GM12878 (cell line): Measurements from ENCODE around the gene SRD5A1. TPM values are rescaled to one million over a fixed set of nuclear protein-coding genes. Genes with fewer than 3 reads are reported as not detected.

Experiments used
- ATAC-seq: fragments of 200-7000 bp; cut with Tn5 transposase; 3 replicates; pipeline ENCODE4 v1.9.1; 2020; ENCODE audit warnings: mild to moderate bottlenecking, moderate library complexity
- BruUV-seq: library from RNA; stranded (reverse); fragments of 400-500 nt; replicated peaks from 2 replicates; lab custom pipeline; 2021; lab: Mats Ljungman, UMichigan
- CTCF ChIA-PET: fragments of 300-600 bp; sonication (Branson Sonifier 250); formaldehyde crosslinking; extraction: SDS; loops from one replicate; lab custom pipeline; 2021; ENCODE audit warnings: inconsistent platforms; lab: Yijun Ruan, JAX
- POLR2A ChIA-PET: fragments of 350-600 bp; formaldehyde crosslinking; extraction: SDS; loops from one replicate; lab custom pipeline; 2021; ENCODE audit warnings: inconsistent platforms; lab: Charles Lee
- RAD21 ChIA-PET: fragments of 300-600 bp; sonication (Branson Sonifier 250); formaldehyde crosslinking; loops from one replicate; lab custom pipeline; 2023; ENCODE audit warnings: antibody characterized with exemption; ENCODE audit not compliant: unreplicated experiment; lab: Charles Lee
- SMC1A ChIA-PET: fragments of 300-600 bp; sonication (Branson Sonifier 250); formaldehyde crosslinking; loops from one replicate; lab custom pipeline; 2023; ENCODE audit not compliant: unreplicated experiment, uncharacterized antibody; lab: Charles Lee
- DNase-seq: peaks from one replicate; pipeline ENCODE4 v3.0.0-alpha.2; 2011; ENCODE audit warnings: low read depth, low spot score
- FAIRE-seq: peaks from 3 replicates; lab custom pipeline; 2011; peaks lifted over from hg19 to GRCh38; lab: Jason Lieb, UNC
- H2AFZ ChIP-seq: 2 replicates; pipeline ENCODE4 v1.6.0; 2011; ENCODE audit warnings: low read depth, low read length, control low read depth; ENCODE audit not compliant: control insufficient read depth
- H3K27ac ChIP-seq: 2 replicates; pipeline ENCODE4 v1.5.1; 2011; ENCODE audit warnings: control low read depth; ENCODE audit not compliant: control insufficient read depth, insufficient read depth
- H3K27me3 ChIP-seq, 2 experiments: replicated peaks in 1 of 2; 2 replicates each; pipeline versions ENCODE4 v1.6.0 to v1.6.1; 2011; ENCODE audit warnings: low read length in 1 of 2; ENCODE audit not compliant: control insufficient read depth in 2 of 2, insufficient read depth in 2 of 2
- H3K36me3 ChIP-seq, 2 experiments: 2 replicates each; pipeline ENCODE4 v1.5.1; 2011; ENCODE audit warnings: low read length in 1 of 2; ENCODE audit not compliant: control insufficient read depth in 2 of 2, insufficient read depth in 2 of 2
- H3K4me1 ChIP-seq: 2 replicates; pipeline ENCODE4 v1.6.1; 2011; ENCODE audit warnings: mild to moderate bottlenecking, low read length, moderate library complexity, mixed read lengths; ENCODE audit not compliant: control insufficient read depth, insufficient read depth
- H3K4me2 ChIP-seq: 2 replicates; pipeline ENCODE4 v1.6.0; 2011; ENCODE audit warnings: control low read depth; ENCODE audit not compliant: control insufficient read depth, insufficient read depth
- H3K4me3 ChIP-seq: fragments of 200-600 bp; sonication (generic); 2 replicates; pipeline ENCODE4 v1.5.1; 2016
- H3K79me2 ChIP-seq: 2 replicates; pipeline ENCODE4 v1.6.0; 2011; ENCODE audit warnings: low read length; ENCODE audit not compliant: control insufficient read depth, insufficient read depth
- H3K9ac ChIP-seq: 2 replicates; pipeline ENCODE4 v1.8.0; 2011; ENCODE audit warnings: low read length, control low read depth, mixed read lengths; ENCODE audit not compliant: control insufficient read depth, insufficient read depth
- H3K9me3 ChIP-seq: replicated peaks from 3 replicates; pipeline ENCODE4 v1.5.1; 2011; ENCODE audit warnings: mild to moderate bottlenecking, low read length; ENCODE audit not compliant: control insufficient read depth, insufficient read depth
- H4K20me1 ChIP-seq: 2 replicates; pipeline ENCODE4 v1.6.0; 2011; ENCODE audit not compliant: control insufficient read depth, insufficient read depth
- E2F4 ChIP-seq: IDR thresholded peaks from 2 replicates; pipeline ENCODE4 v1.6.1; 2012; ENCODE audit warnings: low read depth, low read length, improper control_type of control experiment
- E4F1 ChIP-seq: fragments of 450-650 bp; IDR thresholded peaks from 2 replicates; pipeline ENCODE4 v1.6.1; 2018; ENCODE audit warnings: borderline replicate concordance, mild to moderate bottlenecking; ENCODE audit not compliant: partially characterized antibody
- EED ChIP-seq: sonication (generic); IDR thresholded peaks from 2 replicates; pipeline ENCODE4 v1.6.1; 2016; ENCODE audit warnings: antibody characterized with exemption, low read depth
- FOXM1 ChIP-seq: IDR thresholded peaks from 2 replicates; pipeline ENCODE4 v1.6.1; 2012; ENCODE audit warnings: low read depth, mild to moderate bottlenecking, inconsistent platforms, low read length, moderate library complexity
- IKZF1 ChIP-seq: fragments of 450-650 bp; conservative IDR thresholded peaks from 2 replicates; pipeline ENCODE4 v1.6.1; 2017; ENCODE audit warnings: antibody characterized with exemption, mild to moderate bottlenecking
- NKRF ChIP-seq: fragments of 450-650 bp; conservative IDR thresholded peaks from 2 replicates; pipeline ENCODE4 v1.6.1; 2017; ENCODE audit warnings: mild to moderate bottlenecking, moderate library complexity
- NR2C1 ChIP-seq: fragments of 450-650 bp; IDR thresholded peaks from 2 replicates; pipeline ENCODE4 v1.6.1; 2017; ENCODE audit warnings: antibody characterized with exemption, mild to moderate bottlenecking, moderate library complexity
- RUNX3 ChIP-seq: IDR thresholded peaks from 2 replicates; pipeline ENCODE4 v1.6.1; 2012; ENCODE audit warnings: low read length, inconsistent platforms
- TAF1 ChIP-seq: IDR thresholded peaks from 2 replicates; pipeline ENCODE4 v1.6.1; 2011; ENCODE audit warnings: mild to moderate bottlenecking, low read depth, low read length, borderline replicate concordance
- ZBTB33 ChIP-seq: fragments of 450-650 bp; IDR thresholded peaks from 2 replicates; pipeline ENCODE4 v1.6.1; 2017; ENCODE audit warnings: mild to moderate bottlenecking
- WGBS: methylation state at CpG from one replicate; pipeline ENCODE4 v1.1.6; 2016; ENCODE audit warnings: low lambda C conversion rate; ENCODE audit not compliant: insufficient replicate concordance, insufficient coverage; ENCODE audit errors: missing lambda C conversion rate; 5-methylcytosine and 5-hydroxymethylcytosine counted together
- in situ Hi-C: fragments of 300-500 bp; cut with MboI; formaldehyde crosslinking; loops from 9 replicates; pipeline ENCODE4 v1.14.3; 2018; ENCODE audit warnings: mixed read lengths
- intact Hi-C: fragments of 100-400 bp; cut with micrococcal nuclease; formaldehyde crosslinking; loops from one replicate; pipeline ENCODE4 v1.14.2; 2022; ENCODE audit not compliant: unreplicated experiment
- polyA plus RNA-seq, 11 experiments: library from polyadenylated mRNA; depleted of rRNA in 4 of 11; unstranded in 6 of 11; stranded (reverse) in 5 of 11; fragments of >200 nt; fragmentation: Nextera tagmentation in 4 of 11; fragmentation: Illumina TruSeq in 1 of 11; extraction: Ambion mirVana in 4 of 11; extraction: Trizol in 1 of 11; gene quantifications; 1 replicate in 1 of 11; 2 replicates in 10 of 11; pipeline versions ENCODE4 v1.2.1 to v1.2.3, GENCODE V29; 2011 to 2016; ENCODE audit warnings: inconsistent platforms in 2 of 11, missing spikeins in 2 of 11, low read depth in 1 of 11
- total RNA-seq, 4 experiments: library from RNA; depleted of rRNA in 3 of 4; stranded (reverse); fragments of >200 nt in 3 of 4; fragmentation: Illumina TruSeq in 1 of 4; extraction: Trizol in 1 of 4; gene quantifications; 2 replicates each; pipeline versions ENCODE4 v1.2.1 to v1.2.3, GENCODE V29; 2013 to 2021

Gene SRD5A1
- total and polyA plus RNA-seq, 10 of the 15 experiments (the other 5 are each of a cell fraction or from before 2014, with no cell fraction given), result 0.76 to 20.1 (median 12.3) TPM

- no peak for TF ChIP-seq E4F1
Observed at GRCh38 chr5:6721442-6721841, 88.2 kb downstream of the SRD5A1 start (continued).

- in situ Hi-C loops, result no loop called here
- DNase-seq (no peak), ATAC-seq (peak; percentile 38), FAIRE-seq (no peak)
- ChIA-PET POLR2A (interaction anchor here (1.0 to 3.3 kb wide), 4 partner anchors 10 to 97 kb away, joined by 3 to 23 read pairs (median 4); partner anchors contain the start of genes NSUN2 and SRD5A1), CTCF (interaction anchor here (0.7 to 2.7 kb wide), 9 partner anchors 8 to 145 kb away, joined by 3 to 23 read pairs (median 5); partner anchors contain the start of genes NSUN2 and SRD5A1), SMC1A (interaction anchor here (0.8 to 4.5 kb wide), 7 partner anchors 10 to 339 kb away, joined by 3 to 35 read pairs (median 6); partner anchors contain the start of genes NSUN2 and SRD5A1), RAD21 (interaction anchor here (0.7 to 2.3 kb wide), 9 partner anchors 9 to 135 kb away, joined by 3 to 21 read pairs (median 5); partner anchors contain the start of genes NSUN2, SRD5A1 and TENT4A)
- Histone ChIP-seq H3K27me3 (no peaks in the 10 kb centered on the region), H3K27ac (peak overlapping the region; percentile 79), H3K4me3 (peak overlapping the region; percentile 72), H2AFZ (no peak overlapping the region), H3K36me3 (peaks cover 14 to 15% of the 10 kb centered on the region in 2 experiments; a peak in 3 of 4 replicates), H3K9me3 (no peaks in the 10 kb centered on the region), H3K4me2 (peak overlapping the region; percentile 96), H4K20me1 (peaks cover 8% of the 10 kb centered on the region), H3K9ac (peak overlapping the region; percentile 50; the same call in 1 of the 2 replicates), H3K4me1 (peaks cover 36% of the 10 kb centered on the region), H3K79me2 (peaks cover 97% of the 10 kb centered on the region)
- intact Hi-C loops, result no loop called here
- no TSS peak for BruUV-seq
- WGBS, result 33% methylated on average over 6 of the region's 6 CpGs
- TF ChIP-seq IKZF1 (peak; percentile 65), FOXM1 (peak; percentile 36; the same call in 1 of the 2 replicates), TAF1 (no peak), NKRF (0 out of 2 replicates have a peak, but pooled peaks have one; percentile 6), ZBTB33 (no peak), E2F4 (no peak), EED (0 out of 2 replicates have a peak, but pooled peaks have one; percentile 16), NR2C1 (no peak), RUNX3 (peak; percentile 28; the same call in 1 of the 2 replicates)
Observed at GRCh38 chr5:6722015-6722414, 88.8 kb downstream of the SRD5A1 start.
